Nephron (organoid): ENCODE results near the gene CCT7.

Experiments used
- H3K27ac Mint-ChIP-seq, 3 experiments: 2 replicates each; pipeline ENCODE4 v1.8.0; 2020; ENCODE audit warnings: mixed read lengths in 3 of 3, mild to moderate bottlenecking in 2 of 3, moderate library complexity in 1 of 3
- H3K27me3 Mint-ChIP-seq: 2 replicates; pipeline ENCODE4 v1.8.0; 2021; ENCODE audit warnings: low read depth, mild to moderate bottlenecking, moderate library complexity, mixed read lengths
- H3K36me3 Mint-ChIP-seq: 2 replicates; pipeline ENCODE4 v1.8.0; 2020; ENCODE audit warnings: low read depth, mixed read lengths
- H3K4me1 Mint-ChIP-seq: 2 replicates; pipeline ENCODE4 v1.8.0; 2020; ENCODE audit warnings: mixed read lengths
- H3K4me3 Mint-ChIP-seq, 3 experiments: 2 replicates each; pipeline ENCODE4 v1.8.0; 2020; ENCODE audit warnings: mild to moderate bottlenecking in 3 of 3, mixed read lengths in 3 of 3, moderate library complexity in 2 of 3
- H3K9me3 Mint-ChIP-seq: 2 replicates; pipeline ENCODE4 v1.8.0; 2020; ENCODE audit warnings: mixed read lengths
- CTCF ChIP-seq, 3 experiments: fragments of 200-600 bp; sonication (generic); IDR thresholded peaks; one replicate each; pipeline ENCODE4 v1.5.0; 2021; ENCODE audit warnings: antibody characterized with exemption in 3 of 3; ENCODE audit not compliant: unreplicated experiment in 3 of 3

The CCT7 gene

GRCh38 chr2:73255007-73255644 is 21.0 kb downstream of the CCT7 start:
- Mint-ChIP-seq H3K9me3 (no peaks in the 10 kb centered on the region), H3K27ac (no peak overlapping the region), H3K27me3 (no peaks in the 10 kb centered on the region), H3K36me3 (peaks cover 26% of the 10 kb centered on the region), H3K4me1 (no peaks in the 10 kb centered on the region), H3K4me3 (no peak overlapping the region)
- no peak for TF ChIP-seq CTCF (IDR thresholded peaks at IDR 0.05; ENCODE audit: unreplicated experiment in 3 of 3)

- TF ChIP-seq CTCF (IDR thresholded peaks at IDR 0.05; ENCODE audit: unreplicated experiment in 3 of 3) = no peak
- no peaks in the 10 kb centered on the region for H3K9me3 Mint-ChIP-seq
- H3K27me3 Mint-ChIP-seq = no peaks in the 10 kb centered on the region
- H3K27ac Mint-ChIP-seq = no peak overlapping the region
- H3K4me1 Mint-ChIP-seq = no peaks in the 10 kb centered on the region
- peaks cover 17% of the 10 kb centered on the region for H3K36me3 Mint-ChIP-seq
- no peak overlapping the region for H3K4me3 Mint-ChIP-seq
Measured at GRCh38 chr2:73255907-73256617, 22.0 kb downstream of the CCT7 start.

GRCh38 chr2:73256618-73256922 is 22.5 kb downstream of the CCT7 start:
- no peaks in the 10 kb centered on the region for H3K4me1 Mint-ChIP-seq
- no peak overlapping the region for H3K4me3 Mint-ChIP-seq
- no peaks in the 10 kb centered on the region for H3K27me3 Mint-ChIP-seq
- no peaks in the 10 kb centered on the region for H3K9me3 Mint-ChIP-seq
- no peak overlapping the region for H3K27ac Mint-ChIP-seq
- H3K36me3 Mint-ChIP-seq = peaks cover 15% of the 10 kb centered on the region
- TF ChIP-seq CTCF (IDR thresholded peaks at IDR 0.05; ENCODE audit: unreplicated experiment in 3 of 3) = no peak

- H3K9me3 Mint-ChIP-seq = no peaks in the 10 kb centered on the region
- no peak for TF ChIP-seq CTCF (IDR thresholded peaks at IDR 0.05; ENCODE audit: unreplicated experiment in 3 of 3)
- no peak overlapping the region for H3K4me3 Mint-ChIP-seq
- H3K27me3 Mint-ChIP-seq = no peaks in the 10 kb centered on the region
- H3K4me1 Mint-ChIP-seq = no peaks in the 10 kb centered on the region
- H3K27ac Mint-ChIP-seq = no peak overlapping the region
- H3K36me3 Mint-ChIP-seq = peaks cover 13% of the 10 kb centered on the region
Measured at GRCh38 chr2:73257021-73257420, 22.9 kb downstream of the CCT7 start.

GRCh38 chr2:73257425-73258125 is 23.5 kb downstream of the CCT7 start:
- Mint-ChIP-seq H3K27me3 (no peaks in the 10 kb centered on the region), H3K4me1 (no peaks in the 10 kb centered on the region), H3K36me3 (peaks cover 9% of the 10 kb centered on the region), H3K4me3 (no peak overlapping the region), H3K9me3 (no peaks in the 10 kb centered on the region), H3K27ac (no peak overlapping the region)
- TF ChIP-seq CTCF (IDR thresholded peaks at IDR 0.05; ENCODE audit: unreplicated experiment in 3 of 3) = no peak
